NCI-H345 treated with DMSO at 0.1 percent for 48 hours (cell line): ENCODE measurements around the gene PCDHB10.
"Not testable (repeated sequence)": the region's sequence is repeated elsewhere in the genome, so short reads cannot be mapped to it uniquely, and the experiment has no call there.

Source experiments
- DNase-seq: peaks from one replicate; lab custom pipeline; 2025; ENCODE audit not compliant: unreplicated experiment; lab: John Stamatoyannopoulos, UW

Gene PCDHB10

GRCh38 chr5:141192110-141192725, at the start of gene PCDHB10:
TSS of gene PCDHB10 (plus strand) at chr5:141192353. CDS start at chr5:141192553, 200 bp downstream.
- no peak for DNase-seq

GRCh38 chr5:141149812-141150211, 42.3 kb upstream of the PCDHB10 start, which contains the start of gene PCDHB6:
TSS of gene PCDHB6 (plus strand) at chr5:141150057. CDS start at chr5:141150258, 201 bp downstream.
- DNase-seq: no peak

GRCh38 chr5:141150224-141150992, 41.7 kb upstream of the PCDHB10 start:
- no peak for DNase-seq

DNA sequence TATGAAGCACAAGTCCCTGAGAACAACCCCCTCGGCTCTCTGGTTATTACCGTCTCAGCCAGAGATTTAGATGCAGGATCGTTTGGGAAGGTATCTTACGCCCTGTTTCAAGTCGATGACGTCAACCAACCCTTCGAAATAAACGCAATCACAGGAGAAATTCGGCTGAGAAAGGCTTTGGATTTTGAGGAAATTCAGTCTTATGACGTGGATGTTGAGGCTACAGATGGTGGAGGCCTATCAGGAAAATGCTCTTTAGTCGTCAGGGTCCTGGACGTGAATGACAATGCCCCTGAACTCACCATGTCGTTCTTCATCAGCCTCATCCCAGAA, 41.2 kb upstream of the PCDHB10 start:
- DNase-seq: no peak

GRCh38 chr5:141151632-141152031, 40.5 kb upstream of the PCDHB10 start:
- not testable (repeated sequence) for DNase-seq

- DNase-seq: not testable (repeated sequence)
Observed at GRCh38 chr5:141152096-141152495, 40.1 kb upstream of the PCDHB10 start.

GRCh38 chr5:141155540-141156374, 36.4 kb upstream of the PCDHB10 start:
- DNase-seq: no peak

DNA sequence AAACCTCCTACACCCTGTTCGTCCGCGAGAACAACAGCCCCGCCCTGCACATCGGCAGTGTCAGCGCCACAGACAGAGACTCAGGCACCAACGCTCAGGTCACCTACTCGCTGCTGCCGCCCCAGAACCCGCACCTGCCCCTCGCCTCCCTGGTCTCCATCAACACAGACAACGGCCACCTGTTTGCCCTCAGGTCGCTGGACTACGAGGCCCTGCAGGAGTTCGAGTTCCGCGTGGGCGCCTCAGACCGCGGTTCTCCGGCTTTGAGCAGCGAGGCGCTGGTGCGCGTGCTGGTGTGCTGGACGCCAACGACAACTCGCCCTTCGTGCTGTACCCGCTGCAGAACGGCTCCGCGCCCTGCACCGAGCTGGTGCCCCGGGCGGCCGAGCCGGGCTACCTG, 34.8 kb upstream of the PCDHB10 start:
- DNase-seq: not testable (repeated sequence)

DNA sequence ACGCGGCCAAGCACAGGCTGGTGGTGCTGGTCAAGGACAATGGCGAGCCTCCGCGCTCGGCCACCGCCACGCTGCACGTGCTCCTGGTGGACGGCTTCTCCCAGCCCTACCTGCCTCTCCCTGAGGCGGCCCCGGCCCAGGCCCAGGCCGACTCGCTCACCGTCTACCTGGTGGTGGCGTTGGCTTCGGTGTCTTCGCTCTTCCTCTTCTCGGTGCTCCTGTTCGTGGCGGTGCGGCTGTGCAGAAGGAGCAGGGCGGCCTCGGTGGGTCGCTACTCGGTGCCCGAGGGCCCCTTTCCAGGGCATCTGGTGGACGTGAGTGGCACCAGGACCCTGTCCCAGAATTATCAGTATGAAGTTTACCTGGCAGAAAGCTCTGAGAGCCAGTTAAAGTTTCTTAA, 34.3 kb upstream of the PCDHB10 start:
- DNase-seq: not testable (repeated sequence)

DNA sequence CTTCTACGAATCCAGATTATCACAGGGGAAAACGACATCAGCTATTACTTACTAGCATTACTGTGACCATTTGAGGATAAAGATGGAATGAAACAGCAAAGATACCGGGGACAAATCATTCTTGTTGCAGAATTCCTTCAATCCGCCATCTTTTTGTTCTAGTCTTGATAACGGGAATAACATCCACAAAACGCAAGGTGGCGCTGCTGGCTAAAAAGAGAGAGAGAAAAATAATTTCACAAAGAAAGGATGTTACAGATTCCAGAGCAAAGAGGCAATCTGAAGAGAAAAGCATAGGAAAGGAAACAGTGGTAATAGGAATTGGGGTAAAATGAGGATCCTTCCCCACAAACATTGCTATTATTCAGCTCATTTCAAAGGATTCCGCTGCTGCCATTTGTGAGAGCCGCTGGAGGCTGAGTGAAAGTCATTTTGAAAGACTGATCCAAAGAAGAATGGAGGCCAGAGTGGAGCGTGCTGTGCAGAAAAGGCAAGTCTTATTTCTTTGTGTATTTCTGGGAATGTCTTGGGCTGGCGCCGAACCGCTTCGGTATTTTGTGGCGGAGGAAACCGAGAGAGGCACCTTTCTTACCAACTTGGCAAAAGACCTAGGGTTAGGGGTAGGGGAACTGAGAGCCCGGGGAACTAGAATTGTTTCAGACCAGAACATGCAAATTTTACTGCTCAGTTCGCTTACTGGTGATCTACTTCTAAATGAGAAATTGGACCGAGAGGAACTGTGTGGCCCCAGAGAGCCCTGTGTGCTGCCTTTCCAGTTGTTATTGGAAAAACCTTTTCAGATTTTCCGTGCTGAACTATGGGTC, 19.6 kb upstream of the PCDHB10 start, which contains the start of gene PCDHB7:
TSS of gene PCDHB7 (plus strand) at position 264 of the 824 bp plus-strand sequence. CDS start at position 456, 192 bp downstream.
- DNase-seq: no peak

- DNase-seq: not testable (repeated sequence)
Observed at GRCh38 chr5:141174291-141175104, 17.7 kb upstream of the PCDHB10 start.

GRCh38 chr5:141175933-141176332, 16.2 kb upstream of the PCDHB10 start:
- DNase-seq: no peak

DNA sequence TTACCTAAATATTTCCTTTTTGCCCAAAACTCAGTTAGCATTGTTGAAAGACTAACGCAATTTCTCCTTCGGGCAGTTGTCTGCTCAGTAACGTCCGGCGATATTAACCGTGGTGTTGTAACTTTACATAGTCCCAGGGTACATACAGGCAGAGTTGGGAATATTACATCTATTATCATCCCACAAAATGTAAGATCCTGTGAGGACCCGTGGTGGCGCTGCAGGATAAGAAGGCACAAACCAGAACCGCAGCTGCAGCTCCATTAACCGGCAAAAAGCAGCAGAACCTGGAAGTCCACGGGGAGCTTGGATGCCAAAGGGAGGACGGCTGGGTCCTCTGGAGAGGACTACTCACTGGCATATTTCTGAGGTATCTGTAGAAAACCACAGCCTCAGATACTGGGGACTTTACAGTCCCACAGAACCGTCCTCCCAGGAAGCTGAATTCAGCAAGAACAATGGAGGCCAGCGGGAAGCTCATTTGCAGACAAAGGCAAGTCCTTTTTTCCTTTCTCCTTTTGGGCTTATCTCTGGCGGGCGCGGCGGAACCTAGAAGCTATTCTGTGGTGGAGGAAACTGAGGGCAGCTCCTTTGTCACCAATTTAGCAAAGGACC, 14.5 kb upstream of the PCDHB10 start, which contains the start of gene PCDHB8:
TSS of gene PCDHB8 (plus strand) at position 214 of the 615 bp plus-strand sequence. CDS start at position 459, 245 bp downstream.
- not testable (repeated sequence) for DNase-seq

- DNase-seq: not testable (repeated sequence)
Observed at GRCh38 chr5:141179371-141179770, 12.8 kb upstream of the PCDHB10 start.

DNA sequence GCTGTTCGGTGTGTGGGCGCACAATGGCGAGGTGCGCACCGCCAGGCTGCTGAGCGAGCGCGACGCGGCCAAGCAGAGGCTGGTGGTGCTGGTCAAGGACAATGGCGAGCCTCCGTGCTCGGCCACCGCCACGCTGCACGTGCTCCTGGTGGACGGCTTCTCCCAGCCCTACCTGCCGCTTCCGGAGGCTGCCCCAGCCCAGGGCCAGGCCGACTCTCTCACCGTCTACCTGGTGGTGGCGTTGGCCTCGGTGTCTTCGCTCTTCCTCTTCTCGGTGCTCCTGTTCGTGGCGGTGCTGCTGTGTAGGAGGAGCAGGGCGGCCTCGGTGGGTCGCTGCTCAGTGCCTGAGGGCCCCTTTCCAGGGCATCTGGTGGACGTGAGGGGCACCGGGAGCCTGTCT, 12.3 kb upstream of the PCDHB10 start:
- DNase-seq: not testable (repeated sequence)

DNA sequence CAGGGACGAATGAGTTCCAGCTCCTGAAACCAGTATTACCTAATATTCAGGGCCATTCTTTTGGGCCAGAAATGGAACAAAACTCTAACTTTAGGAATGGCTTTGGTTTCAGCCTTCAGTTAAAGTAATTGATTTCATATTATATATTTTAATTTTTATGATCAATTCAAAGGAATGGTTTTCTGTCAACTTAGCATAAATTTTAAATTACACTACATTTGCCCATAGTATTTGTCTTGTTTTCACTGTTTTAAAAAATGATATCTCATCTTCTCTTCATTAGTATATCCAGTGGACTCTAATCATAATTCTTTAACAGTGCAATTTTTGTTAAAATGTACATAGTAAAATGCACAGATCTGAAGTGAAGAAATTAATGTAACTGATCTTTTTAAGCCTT, 11.8 kb upstream of the PCDHB10 start:
- no peak for DNase-seq

- DNase-seq: no peak
Observed at GRCh38 chr5:141182248-141182647, 9.9 kb upstream of the PCDHB10 start, which contains the start of gene PCDHB16. TSS of gene PCDHB16 (plus strand) at chr5:141182387. CDS start at chr5:141182560, 173 bp downstream.

- not testable (repeated sequence) for DNase-seq
Observed at GRCh38 chr5:141184117-141184855, 7.9 kb upstream of the PCDHB10 start.
